Transverse colon (tissue), 3 donors: ENCODE data around the gene CINP.

Experiments
- CTCF ChIP-seq, 5 experiments: fragments of 200-600 bp in 3 of 5; fragments of 450-650 bp in 2 of 5; sonication (generic) in 3 of 5; IDR thresholded peaks; 1 replicate in 2 of 5; 2 replicates in 3 of 5; pipeline ENCODE4 v1.5.1; 2016 to 2017; ENCODE audit warnings: antibody characterized with exemption in 5 of 5, inconsistent platforms in 3 of 5, mild to moderate bottlenecking in 2 of 5, moderate library complexity in 1 of 5
- POLR2A ChIP-seq: fragments of 450-650 bp; IDR thresholded peaks from one replicate; pipeline ENCODE4 v1.6.1; 2016; ENCODE audit warnings: antibody characterized with exemption, mild to moderate bottlenecking, moderate library complexity

GRCh38 chr14:102320671-102321455, 41.8 kb downstream of the CINP start:
- TF ChIP-seq POLR2A (no peak), CTCF (IDR thresholded peaks at IDR 0.05) (no peak)
